ENCODE data around the gene ABHD10. TPM values are rescaled to one million over a fixed set of nuclear protein-coding genes. Genes with fewer than 3 reads are reported as not detected.

ABHD10 gene
- total RNA-seq, 1 donor from 2014 or later = 38.0 TPM

DNA sequence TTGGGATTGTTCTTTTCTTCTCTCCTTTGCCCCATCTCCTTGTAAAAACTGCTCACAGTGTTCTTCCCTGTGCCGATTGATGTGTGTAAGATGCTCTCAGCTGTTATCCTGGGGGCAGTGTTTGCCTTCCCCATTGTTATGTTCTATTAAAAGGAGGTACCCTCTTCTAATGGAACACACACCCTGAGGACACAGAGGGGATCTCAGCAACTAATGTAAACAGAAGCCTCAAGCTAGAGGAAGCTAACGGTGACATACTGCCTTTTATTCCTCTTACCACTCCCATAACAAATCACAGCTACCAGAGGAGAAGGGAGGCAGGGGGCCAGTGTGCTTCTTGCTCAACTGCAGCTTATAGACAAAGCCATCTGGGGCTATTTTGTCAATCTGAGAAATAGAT, 22.1 kb downstream of the ABHD10 start:
- no peak for DNase-seq (ENCODE audit: low read depth, low spot score)

DNA sequence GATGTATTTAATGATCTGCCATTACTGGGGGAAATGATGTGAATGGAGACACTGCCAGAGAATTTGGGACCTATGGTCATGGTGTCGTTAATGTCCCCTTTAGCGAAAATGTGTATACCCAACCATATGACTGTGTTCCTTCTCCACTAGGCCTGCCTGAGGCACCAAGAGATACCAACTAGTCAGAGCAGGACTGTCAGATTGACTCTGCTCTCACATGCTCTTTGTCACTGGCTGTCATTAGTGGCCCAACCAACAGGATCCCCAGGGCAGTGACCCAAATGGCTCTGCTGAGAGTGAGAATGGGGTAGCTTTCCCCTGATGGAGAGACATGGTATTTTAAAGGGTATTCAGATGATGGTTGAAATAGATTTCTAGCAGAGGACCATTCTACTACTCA, 22.7 kb downstream of the ABHD10 start:
- no peak for DNase-seq (ENCODE audit: low read depth, low spot score)

DNA sequence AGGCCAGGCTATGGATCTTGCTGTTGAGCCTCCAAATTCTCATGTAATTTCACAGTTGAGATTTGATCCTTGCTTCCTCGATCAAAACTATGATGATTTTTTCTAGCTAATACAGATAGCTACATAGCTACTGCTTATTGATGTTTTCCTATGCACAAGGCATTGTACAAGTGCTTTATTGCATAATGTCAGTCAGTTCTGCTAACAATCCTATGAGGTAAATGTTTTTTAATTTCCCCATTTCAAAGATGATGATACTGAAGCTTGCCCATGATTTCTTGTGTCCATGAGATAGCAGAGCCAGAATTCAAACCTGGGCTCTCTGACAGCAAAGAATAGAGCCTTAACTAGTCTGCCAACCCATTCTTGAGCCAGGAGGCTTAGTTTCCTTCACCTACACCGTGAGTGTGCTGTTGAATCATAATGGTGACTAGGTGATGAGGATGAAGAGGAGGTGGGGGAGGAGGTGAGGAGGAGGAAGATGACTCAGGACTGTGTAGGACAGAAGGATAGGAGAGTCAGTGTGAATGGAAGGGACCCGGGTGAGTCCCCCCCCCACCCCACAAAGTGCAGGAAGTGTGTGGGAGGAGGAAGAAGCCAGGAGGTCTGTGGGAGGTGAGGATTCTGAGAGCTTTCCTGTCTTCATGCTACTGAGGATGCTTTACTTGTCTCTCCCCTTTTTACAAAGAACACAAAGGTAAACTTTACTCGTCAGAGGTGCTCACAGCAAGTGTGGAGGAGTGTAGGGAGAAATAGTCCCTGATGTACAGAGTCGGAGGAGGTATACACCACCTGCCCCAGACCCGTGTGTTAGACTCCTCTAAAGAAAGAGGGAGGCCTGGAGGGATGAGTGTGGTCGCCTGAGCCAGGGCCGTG, 23.5 kb downstream of the ABHD10 start:
- no peak for DNase-seq (ENCODE audit: low read depth, low spot score)

DNA sequence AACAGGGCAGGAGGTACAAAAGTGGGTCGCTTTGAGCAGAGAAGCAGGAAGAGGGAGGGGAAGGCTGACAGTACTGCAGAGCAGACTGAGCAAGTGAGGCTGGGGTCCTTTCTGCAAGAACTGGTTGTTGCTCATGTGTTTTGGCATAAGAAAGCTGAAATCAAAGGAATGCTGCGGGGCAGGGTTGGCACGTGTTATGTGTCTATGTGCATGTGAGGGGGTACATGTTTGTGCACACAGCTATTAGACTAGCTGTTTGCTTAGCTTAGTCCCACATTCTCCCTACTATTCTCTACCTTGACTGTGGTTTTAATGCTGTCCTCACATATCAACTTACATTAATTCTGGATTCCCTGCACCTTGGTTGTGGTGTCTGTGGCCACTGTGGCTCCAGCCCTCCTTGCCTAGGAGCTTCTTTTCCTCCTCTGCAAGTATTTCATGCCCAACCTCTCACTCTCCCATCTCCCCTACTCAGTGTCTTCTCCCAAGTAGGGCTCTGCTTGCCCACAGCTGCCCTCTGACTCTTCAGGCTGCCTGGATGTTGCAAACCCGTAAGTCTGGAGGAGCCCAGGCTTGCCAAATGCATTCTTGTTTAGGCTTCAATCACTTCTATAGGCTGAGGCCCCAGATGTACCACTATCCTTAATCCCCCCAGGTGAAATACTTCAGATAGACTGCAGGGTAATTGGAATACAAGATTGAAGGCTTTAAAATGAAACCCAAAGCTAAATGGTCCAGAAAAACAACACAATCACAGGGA, 24.7 kb downstream of the ABHD10 start:
- no peak for DNase-seq (ENCODE audit: low read depth, low spot score)

DNA sequence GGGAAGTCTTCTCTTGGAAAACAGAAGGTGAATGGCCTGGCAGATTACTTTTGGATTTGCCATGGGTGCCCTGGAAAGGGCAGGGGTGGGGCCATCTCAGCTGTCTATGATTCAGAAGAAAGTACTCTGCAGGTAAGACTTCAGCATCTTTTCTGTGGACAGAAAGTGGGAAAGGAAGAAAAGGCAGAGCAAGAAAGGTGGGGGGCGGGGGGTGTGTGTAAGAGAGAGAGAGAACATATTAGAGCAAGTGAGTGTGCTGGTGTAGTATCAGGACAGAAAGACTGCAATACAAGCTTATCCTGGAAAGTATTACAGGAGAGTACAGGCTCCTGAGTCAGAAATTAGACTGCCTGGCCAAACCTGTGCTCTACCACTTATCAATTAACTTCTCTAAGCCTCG, 25.4 kb downstream of the ABHD10 start:
- no peak for DNase-seq (ENCODE audit: low read depth, low spot score)

DNA sequence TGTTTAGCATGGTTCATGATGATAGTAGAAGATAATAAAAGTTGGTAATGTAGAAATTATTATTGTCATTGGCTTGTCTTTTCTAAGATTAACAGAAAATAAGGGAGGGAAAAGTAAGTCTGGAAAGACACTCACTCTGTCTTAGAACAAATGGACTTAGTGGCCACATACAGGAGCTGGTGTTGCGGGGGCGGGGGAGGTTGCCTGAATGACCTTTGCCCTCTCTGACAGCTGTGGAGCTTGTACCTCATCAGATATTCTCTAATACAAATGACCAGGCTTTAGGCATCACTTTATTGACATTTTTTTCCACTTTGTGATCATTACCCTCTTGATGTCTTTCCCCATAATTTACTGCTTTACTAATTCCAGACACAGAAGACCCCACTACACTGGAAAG, 25.8 kb downstream of the ABHD10 start:
- no peak for DNase-seq (ENCODE audit: low read depth, low spot score)

DNA sequence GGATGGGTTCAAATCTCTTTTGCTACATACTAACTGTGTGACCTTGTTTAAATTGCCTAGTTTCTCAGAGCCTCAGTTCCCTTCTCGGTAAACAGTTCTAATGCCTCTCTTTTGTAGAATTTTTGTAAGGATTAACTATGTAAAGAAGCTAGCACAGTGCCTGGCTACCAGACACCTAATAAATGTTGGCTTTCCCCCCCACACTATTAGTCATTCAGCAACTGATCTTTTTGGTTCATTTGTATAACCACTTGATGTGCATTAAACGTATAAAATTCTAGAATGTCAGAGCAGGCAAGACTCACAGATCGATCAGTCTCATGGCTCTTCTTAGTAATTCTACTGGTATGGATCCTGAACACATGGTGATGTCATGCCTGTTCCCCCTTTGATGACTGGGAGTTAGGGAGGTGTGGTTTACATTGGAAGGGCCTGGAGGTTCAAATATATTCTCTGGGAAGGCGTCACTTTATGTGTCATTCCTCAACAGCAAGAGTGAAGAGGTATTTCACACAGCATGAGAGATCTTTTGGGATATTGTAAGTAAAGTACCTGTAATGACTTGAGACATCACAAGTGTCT, 26.4 kb downstream of the ABHD10 start:
- no peak for DNase-seq (ENCODE audit: low read depth, low spot score)

DNA sequence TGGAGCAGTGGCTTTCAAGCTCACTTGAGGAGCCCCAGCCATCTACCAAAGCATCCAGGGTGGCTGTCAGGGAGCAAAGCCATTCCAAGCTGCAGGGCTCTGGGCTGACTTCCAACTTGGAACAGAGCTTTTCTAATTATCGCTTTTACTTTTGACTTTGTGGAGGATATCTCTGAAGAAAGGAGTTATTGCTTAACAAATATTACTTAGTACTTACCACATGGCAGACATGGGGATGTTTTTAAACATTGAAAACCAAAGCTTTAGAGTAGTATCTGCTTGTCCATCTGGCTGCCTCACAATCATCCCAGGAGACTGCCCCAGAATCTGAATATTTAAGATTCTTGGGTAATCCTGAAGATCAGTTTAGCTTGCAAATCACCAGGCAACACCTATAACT, 28.8 kb downstream of the ABHD10 start:
- no peak for DNase-seq (ENCODE audit: low read depth, low spot score)

DNA sequence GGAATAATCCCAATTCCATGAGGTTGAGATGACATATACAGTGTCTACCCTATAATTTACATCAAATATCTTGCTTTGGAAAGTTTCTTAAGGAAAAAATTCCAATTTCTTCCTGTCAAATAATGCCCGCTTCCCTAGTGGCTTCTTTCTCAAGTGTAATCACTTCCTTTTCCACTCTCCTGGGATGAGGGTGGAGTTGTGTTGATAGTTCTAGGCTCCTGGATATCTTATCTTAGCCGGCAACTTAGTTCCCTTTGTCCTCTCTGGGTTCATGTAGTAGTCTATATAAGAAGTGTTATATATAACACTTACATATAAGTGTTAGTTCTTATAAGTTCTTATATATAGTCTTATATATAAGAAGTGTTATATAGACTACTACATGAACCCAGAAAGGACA, 30.8 kb downstream of the ABHD10 start:
- DNase-seq (ENCODE audit: low read depth, low spot score) = no peak

DNA sequence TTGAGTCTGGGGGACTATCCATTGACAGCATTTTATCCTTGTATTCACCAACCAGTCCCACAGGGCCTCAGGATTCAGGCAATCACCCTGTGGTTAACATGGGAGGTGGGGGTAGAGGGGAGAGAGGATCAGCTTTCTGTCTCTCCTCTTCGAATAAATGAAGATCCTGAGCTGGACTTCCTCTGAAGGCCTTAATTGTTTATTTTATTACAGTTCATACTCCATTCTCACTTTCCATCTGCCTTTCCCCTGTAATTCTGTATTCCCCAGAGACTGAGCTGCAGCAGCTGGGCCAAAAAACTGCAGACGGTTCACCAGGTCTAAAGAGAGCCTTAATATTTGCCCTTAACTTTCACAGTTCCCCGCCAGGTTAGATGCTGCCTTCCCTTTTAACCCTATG, 31.8 kb downstream of the ABHD10 start:
- DNase-seq (ENCODE audit: low read depth, low spot score) = no peak

DNA sequence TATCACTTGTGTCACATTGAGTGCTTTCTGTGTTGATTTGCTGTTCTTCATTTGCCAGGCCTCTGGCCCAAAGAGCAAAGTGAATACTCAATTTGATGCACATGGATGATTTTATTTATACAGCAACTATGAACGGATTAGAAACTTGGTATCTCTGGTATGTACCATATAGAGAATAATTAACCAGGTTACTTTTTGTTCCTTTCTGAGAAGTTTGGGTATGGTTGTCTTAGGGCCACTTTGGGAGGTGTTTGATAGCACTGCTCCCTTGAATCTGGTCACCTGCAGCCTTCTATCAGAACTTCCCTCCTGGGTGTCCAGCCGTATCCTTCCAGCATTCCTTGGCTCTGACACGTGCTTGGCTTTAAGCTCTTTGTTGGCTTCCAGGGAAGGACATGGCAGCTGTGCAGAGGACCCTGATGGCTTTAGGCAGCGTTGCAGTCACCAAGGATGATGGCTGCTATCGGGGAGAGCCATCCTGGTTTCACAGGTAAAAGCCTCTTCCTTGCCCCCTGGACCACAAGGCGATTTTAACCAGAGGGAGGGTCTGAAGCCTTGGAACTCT, 32.6 kb downstream of the ABHD10 start:
- no peak for DNase-seq (ENCODE audit: low read depth, low spot score)

DNA sequence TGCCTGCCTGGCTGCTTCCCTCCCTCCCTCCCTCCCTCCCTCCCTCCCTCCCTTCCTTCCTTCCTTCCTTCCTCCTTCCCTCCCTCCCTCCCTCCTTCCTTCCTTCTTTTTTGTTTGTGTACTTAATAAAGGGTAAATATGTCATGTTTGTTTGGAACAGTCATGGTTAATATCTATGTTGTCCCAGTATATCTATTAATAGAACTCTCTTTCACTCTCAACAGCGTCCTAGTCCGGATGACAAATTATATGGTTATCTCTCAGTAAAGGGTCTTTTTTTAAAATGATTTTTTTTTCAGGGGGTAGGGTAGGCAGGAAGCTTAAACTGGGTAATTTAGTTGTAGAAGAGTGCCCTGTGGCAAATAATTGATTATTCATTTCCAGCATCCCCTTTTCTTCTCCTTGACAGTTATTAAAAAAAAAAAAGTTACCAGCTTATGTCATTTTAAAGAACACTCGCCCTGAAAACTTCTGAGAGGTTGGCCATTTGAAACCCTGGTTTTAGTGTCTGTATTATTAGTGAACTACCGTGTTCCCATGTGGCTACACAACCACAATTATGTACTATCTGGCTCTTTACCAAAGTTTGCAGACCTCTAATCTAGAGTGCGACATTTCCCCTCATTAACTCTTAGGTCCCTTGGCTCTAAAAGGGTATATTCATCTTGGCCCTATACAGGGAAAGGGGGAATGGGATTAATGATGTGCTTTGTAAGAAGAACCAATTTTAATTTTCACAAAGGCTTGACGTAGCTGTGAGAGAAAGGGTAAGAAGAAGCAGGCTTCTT, 33.6 kb downstream of the ABHD10 start:
- DNase-seq (ENCODE audit: low read depth, low spot score) = no peak

DNA sequence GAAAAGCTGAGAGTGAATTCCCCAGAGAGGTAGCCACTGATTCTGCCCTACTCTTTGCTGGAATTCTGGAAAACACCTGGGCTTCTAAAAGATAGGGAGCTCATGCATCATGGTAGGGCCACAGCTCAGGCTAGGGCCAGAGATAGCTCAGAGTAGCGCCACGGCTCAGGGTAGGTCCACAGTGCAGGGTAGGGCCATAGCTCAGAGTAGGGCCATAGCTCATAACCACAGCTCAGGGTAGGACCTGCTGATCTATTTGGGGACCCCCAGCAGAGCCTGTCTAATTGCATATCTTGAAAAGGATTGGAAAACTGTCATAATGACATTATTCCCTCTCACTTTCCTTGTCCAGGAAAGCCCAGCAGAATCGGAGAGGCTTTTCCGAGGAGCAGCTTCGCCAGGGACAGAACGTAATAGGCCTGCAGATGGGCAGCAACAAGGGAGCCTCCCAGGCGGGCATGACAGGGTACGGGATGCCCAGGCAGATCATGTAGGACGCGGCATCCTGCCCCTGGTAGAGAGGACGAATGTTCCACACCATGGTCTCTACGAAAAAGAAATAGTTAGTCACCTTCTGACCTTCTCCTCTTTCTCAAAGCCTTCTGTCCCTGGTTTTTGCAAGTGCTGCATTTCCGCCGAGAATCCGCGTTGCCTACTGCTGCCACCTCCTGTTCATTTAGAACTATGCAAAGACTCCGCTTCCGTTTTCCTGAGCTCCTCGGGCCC, 34.4 kb downstream of the ABHD10 start:
- DNase-seq (ENCODE audit: low read depth, low spot score) = peak; percentile 19

DNA sequence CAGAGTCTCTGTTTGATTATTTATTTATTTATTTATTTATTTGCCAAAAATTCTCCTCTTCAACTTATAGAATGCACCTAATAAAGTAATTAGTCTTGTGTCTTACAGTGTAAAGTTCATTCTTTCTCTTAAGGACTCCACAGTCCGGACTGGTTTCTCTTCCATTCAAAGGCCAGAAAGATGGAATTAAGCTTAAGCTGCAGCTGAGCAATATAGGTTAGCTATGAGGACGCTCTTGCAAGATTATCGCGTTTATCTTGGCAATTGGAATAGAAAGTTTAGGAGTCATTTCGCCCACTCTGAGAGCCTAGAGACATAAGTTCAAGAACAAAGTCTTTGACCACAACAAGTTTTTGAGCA, 34.9 kb downstream of the ABHD10 start:
- DNase-seq (ENCODE audit: low read depth, low spot score) = no peak

DNA sequence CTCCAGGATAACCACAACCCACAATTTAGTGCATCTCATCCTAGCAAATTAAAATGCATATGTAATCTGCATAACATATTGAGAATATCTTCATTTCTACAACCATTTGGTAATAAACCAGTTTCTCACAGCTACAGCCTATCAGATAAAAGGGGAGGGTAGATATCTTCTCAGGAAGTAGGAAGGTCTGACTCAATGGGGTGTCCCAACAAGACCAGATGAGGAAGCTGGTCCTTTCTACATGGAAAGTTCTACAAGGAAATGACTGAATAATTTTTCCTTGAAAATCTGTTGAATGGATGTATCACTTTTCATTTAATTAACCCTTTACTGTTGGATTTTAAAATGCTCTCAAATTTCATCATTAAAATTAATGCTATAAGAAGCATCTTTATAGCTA, 38.3 kb downstream of the ABHD10 start:
- no peak for DNase-seq (ENCODE audit: low read depth, low spot score)

DNA sequence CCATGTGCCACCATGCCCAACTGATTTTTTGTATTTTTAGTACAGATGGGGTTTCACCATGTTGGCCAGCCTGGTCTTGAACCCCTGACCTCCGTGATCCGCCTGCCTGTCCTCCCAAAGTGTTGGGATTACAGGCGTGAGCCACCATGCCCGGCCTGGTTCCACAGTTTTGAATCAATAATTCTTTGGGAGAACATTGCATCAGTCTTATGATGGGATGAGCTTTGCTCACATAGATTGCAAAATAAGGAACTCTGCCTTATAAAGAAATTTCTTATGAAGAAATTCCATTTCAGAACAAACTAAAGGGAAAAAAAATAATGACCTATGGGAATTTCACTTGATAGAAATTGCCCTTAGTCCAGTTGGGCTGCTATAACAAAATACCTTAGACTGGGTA, 39.9 kb downstream of the ABHD10 start:
- no peak for DNase-seq (ENCODE audit: low read depth, low spot score)

DNA sequence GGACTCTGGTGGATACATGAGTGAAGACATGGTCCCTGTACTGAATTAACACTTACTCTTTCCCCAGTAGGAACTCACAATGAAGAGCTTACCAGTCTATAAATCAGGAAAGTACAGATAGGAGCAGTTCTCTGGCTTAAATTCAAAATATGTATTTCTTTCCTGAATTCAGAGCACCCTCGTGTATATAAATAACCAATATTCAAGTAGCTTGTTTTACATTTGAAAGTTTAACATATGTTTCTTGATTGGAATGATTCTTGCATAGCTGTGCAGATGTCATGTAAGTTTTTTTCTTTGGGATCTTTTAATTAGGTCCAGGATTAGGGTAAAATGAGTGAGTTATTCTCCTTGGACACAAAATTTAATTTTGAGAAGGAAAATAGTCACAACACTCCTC, 40.9 kb downstream of the ABHD10 start:
- DNase-seq (ENCODE audit: low read depth, low spot score) = no peak

DNA sequence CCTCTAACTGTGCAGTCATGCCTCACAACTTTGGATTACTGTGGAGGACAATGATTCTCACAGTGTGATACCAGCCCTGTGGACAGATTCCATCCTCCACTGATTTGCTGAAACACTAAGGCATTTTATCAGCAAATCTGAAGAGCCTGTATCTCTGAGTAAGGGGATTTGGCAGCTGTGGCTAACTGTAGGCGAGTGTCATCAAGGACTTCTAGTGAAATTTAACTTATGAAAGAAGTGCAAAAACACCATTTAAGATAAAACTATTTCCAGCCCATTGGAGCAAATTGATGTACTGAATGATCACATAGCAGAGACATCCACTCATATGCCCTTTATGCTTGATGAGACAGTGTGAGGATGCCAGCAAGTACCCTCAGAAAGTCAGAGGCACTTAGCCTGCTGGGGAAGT, 41.9 kb downstream of the ABHD10 start:
- no peak for DNase-seq (ENCODE audit: low read depth, low spot score)

DNA sequence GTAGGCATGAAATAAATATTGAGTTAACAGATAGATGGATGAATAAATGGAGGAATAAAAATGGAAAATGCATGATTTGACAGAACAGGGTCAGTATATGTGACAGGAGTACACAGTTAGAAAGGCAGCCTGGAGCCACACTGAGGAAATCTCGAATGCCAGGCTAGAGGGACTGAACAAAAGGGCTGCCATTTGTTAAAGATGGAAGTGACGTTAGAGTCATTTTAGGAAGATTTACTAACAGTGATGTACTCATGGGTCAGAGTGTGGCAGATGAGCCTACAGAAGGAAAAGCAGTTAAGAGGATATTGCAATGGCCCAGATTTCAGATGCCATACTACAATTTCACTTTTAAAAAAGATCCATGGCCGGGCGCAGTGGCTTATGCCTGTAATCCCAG, 48.3 kb downstream of the ABHD10 start:
- DNase-seq (ENCODE audit: low read depth, low spot score) = no peak

DNA sequence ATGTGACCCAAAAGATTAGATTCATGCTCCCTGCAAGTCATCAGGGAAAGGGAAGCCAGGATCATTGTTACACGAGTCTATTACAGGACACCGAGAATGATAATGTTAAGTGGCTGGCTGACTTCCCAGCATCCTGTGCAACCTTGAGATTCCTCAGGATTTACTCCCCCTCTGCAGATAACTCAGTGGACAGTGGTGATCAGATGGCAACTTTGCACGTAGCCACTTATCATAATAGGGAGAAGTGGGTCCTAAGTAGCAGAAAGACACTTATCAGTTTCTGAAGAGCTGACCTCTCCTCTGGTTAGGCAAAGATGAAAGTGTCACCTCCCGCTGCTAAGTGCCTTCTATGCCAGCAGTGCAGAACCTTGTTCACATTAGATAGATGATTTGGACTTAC, 49.0 kb downstream of the ABHD10 start:
- DNase-seq (ENCODE audit: low read depth, low spot score) = no peak

DNA sequence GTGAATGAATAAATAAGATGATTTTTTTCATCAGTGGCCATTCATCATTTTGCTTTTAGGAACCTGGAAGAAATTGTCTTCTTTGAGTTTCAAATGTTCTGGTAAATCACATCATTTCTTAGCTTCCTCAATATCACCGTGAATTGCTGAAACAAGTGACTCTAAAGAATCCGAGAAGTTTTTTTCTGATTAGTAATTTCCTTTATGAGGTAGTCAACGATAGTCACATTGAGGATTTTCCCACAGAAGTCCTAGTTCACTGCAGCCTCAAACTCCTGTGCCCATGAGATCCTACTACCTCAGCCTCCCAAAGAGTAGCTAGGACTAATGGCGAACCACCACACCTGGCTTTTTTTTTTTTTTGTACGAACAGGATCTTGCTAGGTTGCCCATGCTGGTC, 52.1 kb downstream of the ABHD10 start:
- no peak for DNase-seq (ENCODE audit: low read depth, low spot score)

All from pulmonary artery endothelial cell (primary cell).